Tibial artery (tissue), 4 donors: ENCODE measurements around the gene MTHFD1L.

Source experiments
- DNase-seq, 2 donors: peaks; one replicate each; pipeline ENCODE4 v3.0.0-alpha.2; 2019
- H3K27ac ChIP-seq, 2 donors: fragments of 200-600 bp; sonication (generic) in 1 of 2; 1 replicate in 1 of 2; 2 replicates in 1 of 2; pipeline ENCODE4 v1.5.1; 2018 to 2019; ENCODE audit warnings: mild to moderate bottlenecking in 1 of 2
- H3K27me3 ChIP-seq, 2 donors: fragments of 200-600 bp; sonication (generic) in 1 of 2; one replicate each; pipeline versions ENCODE4 v1.5.1 to v1.6.0; 2016 to 2019
- H3K36me3 ChIP-seq, 3 donors: fragments of 200-600 bp; sonication (generic) in 2 of 3; one replicate each; pipeline ENCODE4 v1.5.1; 2016 to 2019; ENCODE audit warnings: mild to moderate bottlenecking in 2 of 3
- H3K4me1 ChIP-seq, 4 donors: fragments of 200-600 bp; sonication (generic) in 2 of 4; 1 replicate in 3 of 4; 2 replicates in 1 of 4; pipeline ENCODE4 v1.5.1; 2016 to 2019
- H3K4me3 ChIP-seq, 2 donors: fragments of 200-600 bp; sonication (generic) in 1 of 2; 1 replicate in 1 of 2; 2 replicates in 1 of 2; pipeline ENCODE4 v1.5.1; 2018 to 2019; ENCODE audit warnings: mild to moderate bottlenecking in 2 of 2
- H3K9me3 ChIP-seq, 3 donors: fragments of 200-600 bp; sonication (generic) in 1 of 3; one replicate each; pipeline ENCODE4 v1.5.1; 2016 to 2019
- CTCF ChIP-seq, 2 experiments: fragments of 200-600 bp in 1 of 2; fragments of 450-650 bp in 1 of 2; IDR thresholded peaks; one replicate each; pipeline ENCODE4 v1.5.1; 2017 to 2019; ENCODE audit warnings: antibody characterized with exemption in 2 of 2, mild to moderate bottlenecking in 1 of 2, moderate library complexity in 1 of 2
- intact Hi-C: fragments of 100-400 bp; cut with DNase I; formaldehyde crosslinking; loops from one replicate; pipeline ENCODE4 v1.15.0; 2023; ENCODE audit warnings: low total_unique reads

The MTHFD1L gene

GRCh38 chr6:150897400-150897943, 32.0 kb downstream of the MTHFD1L start:
- Histone ChIP-seq H3K4me3 (no peak overlapping the region), H3K27me3 (no peaks in the 10 kb centered on the region), H3K27ac (no peak overlapping the region), H3K9me3 (no peaks in the 10 kb centered on the region), H3K36me3 (peaks cover 0 to 7% (median 0%) of the 10 kb centered on the region in 3 donors), H3K4me1 (peaks cover 0 to 7% (median 5%) of the 10 kb centered on the region in 4 donors)
- intact Hi-C loops: loop anchor here (10.0 kb wide), 2 partner anchors 97 to 127 kb away; no protein-coding TSS in a partner anchor
- no peak for DNase-seq
- no peak for TF ChIP-seq CTCF (IDR thresholded peaks at IDR 0.05)

- no peaks in the 10 kb centered on the region for H3K9me3 ChIP-seq
- no peak for DNase-seq
- intact Hi-C loops: loop anchor here (10.0 kb wide), 2 partner anchors 96 to 126 kb away; no protein-coding TSS in a partner anchor
- peaks cover 0 to 4% (median 0%) of the 10 kb centered on the region in 4 donors for H3K4me1 ChIP-seq
- no peak overlapping the region for H3K4me3 ChIP-seq
- H3K27ac ChIP-seq: no peak overlapping the region
- H3K27me3 ChIP-seq: no peaks in the 10 kb centered on the region
- TF ChIP-seq CTCF (IDR thresholded peaks at IDR 0.05): no peak
- H3K36me3 ChIP-seq: peaks cover 0 to 7% (median 0%) of the 10 kb centered on the region in 3 donors
Observed at GRCh38 chr6:150898399-150899170, 33.1 kb downstream of the MTHFD1L start.

GRCh38 chr6:150899231-150899630, 33.7 kb downstream of the MTHFD1L start:
- no peak for TF ChIP-seq CTCF (IDR thresholded peaks at IDR 0.05)
- H3K4me3 ChIP-seq: no peak overlapping the region
- no peaks in the 10 kb centered on the region for H3K9me3 ChIP-seq
- intact Hi-C loops: loop anchor here (10.0 kb wide), 2 partner anchors 96 to 126 kb away; no protein-coding TSS in a partner anchor
- no peak for DNase-seq
- peaks cover 0 to 4% (median 0%) of the 10 kb centered on the region in 4 donors for H3K4me1 ChIP-seq
- H3K27ac ChIP-seq: no peak overlapping the region
- H3K27me3 ChIP-seq: no peaks in the 10 kb centered on the region
- peaks cover 0 to 7% (median 0%) of the 10 kb centered on the region in 3 donors for H3K36me3 ChIP-seq

GRCh38 chr6:150900049-150900448, 34.5 kb downstream of the MTHFD1L start:
- Histone ChIP-seq H3K27me3 (no peaks in the 10 kb centered on the region), H3K9me3 (no peaks in the 10 kb centered on the region), H3K4me3 (no peak overlapping the region), H3K4me1 (peaks cover 0 to under 1% (median 0%) of the 10 kb centered on the region in 4 donors), H3K36me3 (peaks cover 0 to 7% (median 0%) of the 10 kb centered on the region in 3 donors), H3K27ac (no peak overlapping the region)
- intact Hi-C loops: no loop called here
- DNase-seq: no peak
- TF ChIP-seq CTCF (IDR thresholded peaks at IDR 0.05): no peak

GRCh38 chr6:150902142-150902776, 36.8 kb downstream of the MTHFD1L start:
- H3K4me1 ChIP-seq: peaks cover 0 to 10% (median 0%) of the 10 kb centered on the region in 4 donors
- H3K36me3 ChIP-seq: peaks cover 0 to 5% (median 0%) of the 10 kb centered on the region in 3 donors
- TF ChIP-seq CTCF (IDR thresholded peaks at IDR 0.05): no peak
- DNase-seq: no peak
- no peak overlapping the region for H3K27ac ChIP-seq
- no peaks in the 10 kb centered on the region for H3K27me3 ChIP-seq
- intact Hi-C loops: no loop called here
- no peak overlapping the region for H3K4me3 ChIP-seq
- no peaks in the 10 kb centered on the region for H3K9me3 ChIP-seq
